Trophoblast cell (in vitro differentiated cells and primary cell): ENCODE results near the gene FLT4.

Experiments
- DNase-seq, 2 donors: peaks; one replicate each; pipeline ENCODE4 v3.0.0-alpha.2; 2016
- H2AFZ ChIP-seq: 2 replicates; pipeline ENCODE4 v1.6.1; 2013; ENCODE audit warnings: low read length, moderate library complexity, mild to moderate bottlenecking; ENCODE audit not compliant: insufficient read depth, poor library complexity
- H2AK5ac ChIP-seq: 2 replicates; pipeline ENCODE4 v1.6.1; 2013; ENCODE audit warnings: mild to moderate bottlenecking, low read length
- H2BK120ac ChIP-seq: 2 replicates; pipeline ENCODE4 v1.6.1; 2013; ENCODE audit warnings: low read length, mild to moderate bottlenecking, moderate library complexity; ENCODE audit not compliant: insufficient read depth, poor library complexity
- H2BK12ac ChIP-seq: 2 replicates; pipeline ENCODE4 v1.6.1; 2013; ENCODE audit warnings: mild to moderate bottlenecking, low read length, moderate library complexity
- H2BK5ac ChIP-seq: 2 replicates; pipeline ENCODE4 v1.6.1; 2013; ENCODE audit warnings: low read length, low read depth, moderate library complexity, mild to moderate bottlenecking; ENCODE audit not compliant: poor library complexity
- H3K14ac ChIP-seq: 2 replicates; pipeline ENCODE4 v1.6.1; 2013; ENCODE audit warnings: mild to moderate bottlenecking, low read length
- H3K18ac ChIP-seq: 2 replicates; pipeline ENCODE4 v1.6.1; 2013; ENCODE audit warnings: mild to moderate bottlenecking, low read length
- H3K23ac ChIP-seq: 2 replicates; pipeline ENCODE4 v1.6.1; 2013; ENCODE audit warnings: low read length
- H3K27ac ChIP-seq: 2 replicates; pipeline ENCODE4 v1.5.1; 2013; ENCODE audit warnings: low read depth, mild to moderate bottlenecking, inconsistent platforms, low read length, moderate library complexity
- H3K27me3 ChIP-seq: 2 replicates; pipeline ENCODE4 v1.6.1; 2013; ENCODE audit warnings: inconsistent platforms, mild to moderate bottlenecking, low read length, moderate library complexity; ENCODE audit not compliant: insufficient read depth
- H3K36me3 ChIP-seq, 2 experiments: 1 replicate in 1 of 2; 2 replicates in 1 of 2; pipeline ENCODE4 v1.6.1; 2013; ENCODE audit warnings: low read length in 2 of 2, mild to moderate bottlenecking in 2 of 2, moderate library complexity in 1 of 2; ENCODE audit not compliant: insufficient read depth in 2 of 2, control insufficient read depth in 1 of 2
- H3K4ac ChIP-seq: 2 replicates; pipeline ENCODE4 v1.6.1; 2013; ENCODE audit warnings: low read depth, mild to moderate bottlenecking, low read length, moderate library complexity
- H3K4me1 ChIP-seq, 2 experiments: 1 replicate in 1 of 2; 2 replicates in 1 of 2; pipeline ENCODE4 v1.6.1; 2013; ENCODE audit warnings: low read length in 2 of 2, mild to moderate bottlenecking in 2 of 2, moderate library complexity in 1 of 2; ENCODE audit not compliant: insufficient read depth in 2 of 2, control insufficient read depth in 1 of 2
- H3K4me2 ChIP-seq: 2 replicates; pipeline ENCODE4 v1.6.1; 2013; ENCODE audit warnings: inconsistent platforms, mild to moderate bottlenecking, low read length, moderate library complexity
- H3K4me3 ChIP-seq: 2 replicates; pipeline ENCODE4 v1.5.1; 2013; ENCODE audit warnings: mild to moderate bottlenecking, low read depth, low read length, inconsistent platforms
- H3K79me1 ChIP-seq: one replicate; pipeline ENCODE4 v1.6.1; 2013; ENCODE audit warnings: low read length
- H3K79me2 ChIP-seq: 2 replicates; pipeline ENCODE4 v1.6.1; 2013; ENCODE audit warnings: low read length, mild to moderate bottlenecking; ENCODE audit not compliant: control insufficient read depth, insufficient read depth, poor library complexity
- H3K9ac ChIP-seq: 2 replicates; pipeline ENCODE4 v1.6.1; 2013; ENCODE audit warnings: mild to moderate bottlenecking, low read length
- H3K9me3 ChIP-seq: 2 replicates; pipeline ENCODE4 v1.6.1; 2013; ENCODE audit warnings: low read depth, mild to moderate bottlenecking, control low read depth, inconsistent platforms, low read length; ENCODE audit not compliant: insufficient read depth
- H4K12ac ChIP-seq: 2 replicates; pipeline ENCODE4 v1.6.1; 2013; ENCODE audit warnings: low read depth, mild to moderate bottlenecking, low read length, moderate library complexity
- H4K8ac ChIP-seq: 2 replicates; pipeline ENCODE4 v1.6.1; 2013; ENCODE audit warnings: low read depth, mild to moderate bottlenecking, low read length, moderate library complexity
- H4K91ac ChIP-seq: one replicate; pipeline ENCODE4 v1.6.1; 2013; ENCODE audit warnings: low read depth, mild to moderate bottlenecking, low read length, moderate library complexity
- WGBS: extraction: QIAGEN DNeasy Blood & Tissue Kit; methylation state at CpG from one replicate; pipeline ENCODE4 v1.1.7; 2013; ENCODE audit warnings: missing lambda C conversion rate; ENCODE audit not compliant: insufficient read length, insufficient coverage; ENCODE audit errors: extremely low coverage; 5-methylcytosine and 5-hydroxymethylcytosine counted together

FLT4 gene

DNA sequence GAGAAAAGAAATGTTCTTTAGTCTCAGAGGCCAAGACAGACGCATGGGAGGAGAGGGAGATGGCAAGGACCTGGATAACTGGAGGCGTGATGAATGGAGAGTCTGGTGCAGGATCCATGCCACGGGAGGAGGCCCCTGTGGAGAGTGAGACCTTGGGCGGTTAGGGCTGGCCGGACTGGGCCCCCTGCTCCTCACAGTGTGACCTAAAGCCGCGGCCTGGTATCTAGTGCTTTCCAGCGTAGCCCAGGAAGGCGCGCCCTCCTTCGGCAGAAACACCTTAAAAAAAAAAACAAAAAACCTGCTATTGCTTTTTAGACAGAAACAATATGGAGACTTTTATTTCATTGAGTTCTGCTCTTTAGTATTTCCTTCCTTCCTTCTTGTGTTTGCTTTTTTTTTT lies 91.2 kb downstream of the FLT4 start:
- H3K18ac ChIP-seq: peak overlapping the region; percentile 84
- H3K4me3 ChIP-seq: no peak overlapping the region
- no peak overlapping the region for H2AK5ac ChIP-seq
- H3K4me1 ChIP-seq: no peaks in the 10 kb centered on the region
- no peak overlapping the region for H2BK12ac ChIP-seq
- no peak overlapping the region for H2AFZ ChIP-seq
- no peak overlapping the region for H4K8ac ChIP-seq
- no peak overlapping the region for H2BK120ac ChIP-seq
- H3K27ac ChIP-seq: no peak overlapping the region
- no peak overlapping the region for H3K9ac ChIP-seq
- H3K79me1 ChIP-seq: no peaks in the 10 kb centered on the region
- no peak for DNase-seq
- H4K91ac ChIP-seq: no peak overlapping the region
- peaks cover 10 to 13% of the 10 kb centered on the region in 2 experiments for H3K36me3 ChIP-seq
- WGBS: no CpG with 5 or more reads among the region's 11 CpGs
- no peaks in the 10 kb centered on the region for H3K9me3 ChIP-seq
- no peaks in the 10 kb centered on the region for H3K27me3 ChIP-seq
- no peak overlapping the region for H3K14ac ChIP-seq
- H2BK5ac ChIP-seq: no peak overlapping the region
- H4K12ac ChIP-seq: no peak overlapping the region
- H3K4ac ChIP-seq: peak overlapping the region; percentile 9
- no peak overlapping the region for H3K4me2 ChIP-seq
- H3K79me2 ChIP-seq: peaks cover 7% of the 10 kb centered on the region
- no peak overlapping the region for H3K23ac ChIP-seq

DNA sequence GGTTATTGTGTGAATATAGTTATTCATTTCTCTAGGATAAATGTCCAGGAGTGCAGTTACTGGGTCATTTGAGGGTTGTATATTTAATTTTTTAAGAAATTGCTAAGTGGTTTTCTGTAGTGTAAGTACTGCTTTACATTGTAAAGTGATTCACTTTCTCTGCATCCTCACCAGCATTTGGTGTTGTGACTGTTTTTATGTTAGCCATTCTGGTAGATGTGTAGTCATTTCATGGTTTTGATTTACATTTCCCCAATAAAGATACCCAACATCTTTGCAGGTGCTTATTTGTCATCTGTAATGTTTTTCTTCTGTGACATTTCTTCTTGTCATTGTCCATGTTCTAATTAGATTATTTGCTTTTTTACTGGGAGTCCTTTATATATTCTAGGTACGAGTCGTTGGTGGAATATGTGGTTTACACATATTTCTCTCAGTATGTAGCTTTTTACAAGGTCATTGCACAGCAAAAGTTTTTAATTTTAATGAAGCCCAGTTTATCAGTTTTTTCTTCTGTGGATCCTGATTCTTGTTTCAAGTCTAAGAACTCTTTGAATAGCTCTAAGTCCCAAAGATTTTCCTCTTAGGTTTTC lies 92.1 kb downstream of the FLT4 start:
- Histone ChIP-seq H3K23ac (no peak overlapping the region), H3K18ac (no peak overlapping the region), H3K9ac (no peak overlapping the region), H2BK5ac (no peak overlapping the region), H3K4me2 (no peak overlapping the region), H4K8ac (no peak overlapping the region), H4K91ac (no peak overlapping the region), H3K4me1 (no peaks in the 10 kb centered on the region), H4K12ac (no peak overlapping the region), H3K4me3 (no peak overlapping the region), H3K9me3 (no peaks in the 10 kb centered on the region), H3K4ac (no peak overlapping the region), H3K14ac (no peak overlapping the region), H2BK12ac (no peak overlapping the region), H3K36me3 (peaks cover 10 to 13% of the 10 kb centered on the region in 2 experiments), H2BK120ac (no peak overlapping the region), H3K27me3 (no peaks in the 10 kb centered on the region), H3K27ac (no peak overlapping the region), H3K79me1 (no peaks in the 10 kb centered on the region), H3K79me2 (peaks cover 7% of the 10 kb centered on the region), H2AK5ac (no peak overlapping the region), H2AFZ (no peak overlapping the region)
- WGBS: no CpG with 5 or more reads among the region's 2 CpGs
- no peak for DNase-seq

DNA sequence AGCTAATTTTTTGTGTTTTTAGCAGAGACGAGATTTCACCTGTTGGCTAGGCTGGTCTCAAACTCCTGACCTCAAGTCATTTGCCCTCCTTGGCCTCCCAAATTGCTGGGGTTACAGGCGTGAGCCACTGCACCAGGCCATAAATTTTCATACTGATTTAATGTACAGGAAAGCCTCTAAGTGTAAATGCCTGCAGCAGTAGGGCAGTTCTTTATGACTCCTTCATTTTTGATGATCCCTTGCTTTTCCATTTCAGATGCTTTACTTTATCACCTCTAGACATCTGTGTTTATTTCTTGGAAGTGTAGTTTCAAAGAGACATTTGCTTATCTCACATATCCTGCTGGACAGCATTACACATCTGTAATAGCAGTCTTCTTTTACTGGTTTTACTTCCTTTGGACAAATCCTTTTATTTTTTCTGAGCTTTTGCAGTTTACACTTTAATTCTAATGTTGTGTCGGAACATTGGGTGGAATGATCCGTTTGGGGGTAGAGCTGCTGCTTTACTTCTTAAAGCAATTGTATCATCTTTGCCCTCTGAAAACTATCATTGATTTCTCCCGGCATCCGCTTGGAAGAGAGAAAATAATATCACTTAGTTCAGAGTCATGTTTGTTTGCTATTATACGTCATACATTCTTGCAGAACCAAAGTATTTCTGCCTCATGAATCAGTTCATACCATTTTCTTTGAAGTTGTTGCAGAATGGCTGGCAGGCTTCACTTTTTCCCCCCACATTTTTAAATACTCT lies 94.1 kb downstream of the FLT4 start:
- no peak overlapping the region for H2BK120ac ChIP-seq
- no peak overlapping the region for H2AFZ ChIP-seq
- no peaks in the 10 kb centered on the region for H3K79me1 ChIP-seq
- no peak overlapping the region for H2AK5ac ChIP-seq
- H2BK5ac ChIP-seq: peak overlapping the region; percentile 40
- no peak overlapping the region for H4K8ac ChIP-seq
- no peaks in the 10 kb centered on the region for H3K4me1 ChIP-seq
- H3K14ac ChIP-seq: no peak overlapping the region
- H3K9ac ChIP-seq: no peak overlapping the region
- H3K27ac ChIP-seq: no peak overlapping the region
- H3K4me2 ChIP-seq: no peak overlapping the region
- H3K23ac ChIP-seq: no peak overlapping the region
- no peak overlapping the region for H4K91ac ChIP-seq
- no peak overlapping the region for H3K18ac ChIP-seq
- DNase-seq: peak; percentile 40 to 80
- peaks cover 5% of the 10 kb centered on the region for H3K79me2 ChIP-seq
- H3K27me3 ChIP-seq: no peaks in the 10 kb centered on the region
- no peak overlapping the region for H2BK12ac ChIP-seq
- no peak overlapping the region for H3K4me3 ChIP-seq
- H3K36me3 ChIP-seq: peaks cover 13 to 16% of the 10 kb centered on the region in 2 experiments
- no peak overlapping the region for H3K4ac ChIP-seq
- WGBS: no CpG with 5 or more reads among the region's 7 CpGs
- H4K12ac ChIP-seq: no peak overlapping the region
- H3K9me3 ChIP-seq: no peaks in the 10 kb centered on the region

DNA sequence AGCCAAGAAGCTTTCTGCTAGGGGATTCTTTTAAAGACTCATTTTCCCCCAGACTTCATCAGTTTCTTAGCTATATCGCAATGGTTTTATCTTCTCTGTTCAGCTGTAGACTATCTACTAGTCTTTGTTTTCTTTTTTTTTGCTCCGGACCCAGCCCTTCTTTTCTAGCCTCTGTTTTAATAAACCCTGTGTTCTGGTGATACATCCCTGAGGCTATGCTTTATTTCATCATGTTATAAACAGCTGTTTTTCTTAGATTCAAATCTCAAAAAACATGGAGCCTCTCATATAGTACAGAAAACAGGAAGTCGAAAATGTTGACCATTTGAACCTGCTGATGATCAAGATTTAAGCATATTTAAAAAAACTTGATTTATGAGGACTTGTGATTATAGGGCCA lies 95.9 kb downstream of the FLT4 start:
- Histone ChIP-seq H2AK5ac (no peak overlapping the region), H3K9ac (no peak overlapping the region), H4K91ac (no peak overlapping the region), H3K27ac (no peak overlapping the region), H3K18ac (no peak overlapping the region), H4K12ac (no peak overlapping the region), H3K27me3 (no peaks in the 10 kb centered on the region), H3K4me2 (no peak overlapping the region), H2BK120ac (no peak overlapping the region), H3K14ac (no peak overlapping the region), H3K4me1 (no peaks in the 10 kb centered on the region), H3K79me1 (no peaks in the 10 kb centered on the region), H3K4ac (no peak overlapping the region), H2AFZ (no peak overlapping the region), H3K36me3 (peaks cover 17 to 20% of the 10 kb centered on the region in 2 experiments), H2BK12ac (no peak overlapping the region), H3K23ac (no peak overlapping the region), H3K9me3 (no peaks in the 10 kb centered on the region), H4K8ac (no peak overlapping the region), H2BK5ac (no peak overlapping the region), H3K4me3 (no peak overlapping the region), H3K79me2 (peaks cover 5% of the 10 kb centered on the region)
- WGBS: no CpG with 5 or more reads among the region's 3 CpGs
- DNase-seq: peak in 1 of 2 donors; percentile 64
